Suprapubic skin (tissue), 4 donors: Measurements from ENCODE around the gene SPNS3. TPM values are rescaled to one million over a fixed set of nuclear protein-coding genes. Genes with fewer than 3 reads are reported as not detected.

ENCODE experiments used
- DNase-seq, 2 donors: peaks; one replicate each; pipeline ENCODE4 v3.0.0-alpha.2; 2019; ENCODE audit warnings: low spot score in 2 of 2
- H3K27ac ChIP-seq: fragments of 200-600 bp; sonication (generic); one replicate; pipeline ENCODE4 v1.5.1; 2019
- H3K27me3 ChIP-seq: fragments of 200-600 bp; sonication (generic); one replicate; pipeline ENCODE4 v1.5.1; 2019
- H3K36me3 ChIP-seq: fragments of 200-600 bp; sonication (generic); one replicate; pipeline ENCODE4 v1.5.1; 2019
- H3K4me1 ChIP-seq: fragments of 200-600 bp; sonication (generic); one replicate; pipeline ENCODE4 v1.5.1; 2019
- H3K4me3 ChIP-seq: fragments of 200-600 bp; sonication (generic); one replicate; pipeline ENCODE4 v1.5.1; 2019; ENCODE audit warnings: mild to moderate bottlenecking
- H3K9me3 ChIP-seq: fragments of 200-600 bp; sonication (generic); one replicate; pipeline ENCODE4 v1.5.1; 2019
- EP300 ChIP-seq: sonication (generic); formaldehyde crosslinking; IDR thresholded peaks from one replicate; pipeline ENCODE4 v1.6.1; 2017; ENCODE audit warnings: antibody characterized with exemption
- POLR2A ChIP-seq, 2 donors: fragments of 450-650 bp; IDR thresholded peaks; one replicate each; pipeline ENCODE4 v1.6.1; 2017; ENCODE audit warnings: antibody characterized with exemption in 2 of 2, mild to moderate bottlenecking in 2 of 2, moderate library complexity in 2 of 2
- POLR2AphosphoS5 ChIP-seq, 3 donors: sonication (generic); formaldehyde crosslinking; IDR thresholded peaks; one replicate each; pipeline ENCODE4 v1.6.1; 2017; ENCODE audit warnings: antibody characterized with exemption in 3 of 3
- WGBS: methylation state at CpG from one replicate; pipeline ENCODE4 v1.1.5; 2018; 5-methylcytosine and 5-hydroxymethylcytosine counted together
- total RNA-seq, 4 donors: library from RNA; depleted of rRNA; stranded (reverse); fragments of >200 nt; gene quantifications; one replicate each; pipeline ENCODE4 v1.1.0, GENCODE V29; 2016
- TF ChIP-seq, protein P1 (sequence below), 2 donors: fragments of 200-600 bp in 1 of 2; fragments of 450-650 bp in 1 of 2; sonication (generic) in 1 of 2; IDR thresholded peaks; one replicate each; pipeline ENCODE4 v1.5.1; 2016 to 2019; ENCODE audit warnings: antibody characterized with exemption in 2 of 2, mild to moderate bottlenecking in 1 of 2, moderate library complexity in 1 of 2

Gene SPNS3
- total RNA-seq, 4 donors from 2014 or later: 0.72 TPM; not detected in 3

DNA sequence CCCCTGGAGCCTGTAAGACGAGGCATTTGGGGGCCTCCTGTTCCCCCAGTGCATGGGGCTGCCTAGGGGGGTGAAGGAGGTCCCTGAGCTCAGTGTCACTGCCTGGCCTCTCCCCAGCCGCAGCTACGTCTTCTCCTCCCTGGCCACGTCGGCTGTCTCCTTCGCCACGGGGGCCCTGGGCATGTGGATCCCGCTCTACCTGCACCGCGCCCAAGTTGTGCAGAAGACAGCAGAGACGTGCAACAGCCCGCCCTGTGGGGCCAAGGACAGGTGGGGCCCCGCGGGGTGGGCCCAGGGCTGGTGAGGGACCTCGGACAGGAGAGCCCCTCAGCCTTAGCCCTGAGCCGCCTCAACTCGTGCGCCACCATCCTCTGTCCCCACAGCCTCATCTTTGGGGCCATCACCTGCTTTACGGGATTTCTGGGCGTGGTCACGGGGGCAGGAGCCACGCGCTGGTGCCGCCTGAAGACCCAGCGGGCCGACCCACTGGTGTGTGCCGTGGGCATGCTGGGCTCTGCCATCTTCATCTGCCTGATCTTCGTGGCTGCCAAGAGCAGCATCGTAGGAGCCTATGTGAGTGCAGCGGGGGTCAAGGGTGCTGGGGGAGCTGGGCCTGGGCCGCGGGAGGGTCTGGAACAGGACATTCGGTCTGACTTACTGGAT lies 99.3 kb downstream of the SPNS3 start:
- H3K4me3 ChIP-seq: no peak overlapping the region
- H3K4me1 ChIP-seq: peaks cover 55% of the 10 kb centered on the region
- H3K36me3 ChIP-seq: peaks cover 3% of the 10 kb centered on the region
- WGBS: 94% methylated on average over 11 of the region's 33 CpGs
- H3K27me3 ChIP-seq: no peaks in the 10 kb centered on the region
- no peak overlapping the region for H3K27ac ChIP-seq
- no peaks in the 10 kb centered on the region for H3K9me3 ChIP-seq
- DNase-seq: no peak
- no peak for TF ChIP-seq POLR2A (IDR thresholded peaks at IDR 0.05)
- no peak for TF ChIP-seq EP300
- no peak for TF ChIP-seq POLR2AphosphoS5 (IDR thresholded peaks at IDR 0.05)
- TF ChIP-seq, protein P1, sequence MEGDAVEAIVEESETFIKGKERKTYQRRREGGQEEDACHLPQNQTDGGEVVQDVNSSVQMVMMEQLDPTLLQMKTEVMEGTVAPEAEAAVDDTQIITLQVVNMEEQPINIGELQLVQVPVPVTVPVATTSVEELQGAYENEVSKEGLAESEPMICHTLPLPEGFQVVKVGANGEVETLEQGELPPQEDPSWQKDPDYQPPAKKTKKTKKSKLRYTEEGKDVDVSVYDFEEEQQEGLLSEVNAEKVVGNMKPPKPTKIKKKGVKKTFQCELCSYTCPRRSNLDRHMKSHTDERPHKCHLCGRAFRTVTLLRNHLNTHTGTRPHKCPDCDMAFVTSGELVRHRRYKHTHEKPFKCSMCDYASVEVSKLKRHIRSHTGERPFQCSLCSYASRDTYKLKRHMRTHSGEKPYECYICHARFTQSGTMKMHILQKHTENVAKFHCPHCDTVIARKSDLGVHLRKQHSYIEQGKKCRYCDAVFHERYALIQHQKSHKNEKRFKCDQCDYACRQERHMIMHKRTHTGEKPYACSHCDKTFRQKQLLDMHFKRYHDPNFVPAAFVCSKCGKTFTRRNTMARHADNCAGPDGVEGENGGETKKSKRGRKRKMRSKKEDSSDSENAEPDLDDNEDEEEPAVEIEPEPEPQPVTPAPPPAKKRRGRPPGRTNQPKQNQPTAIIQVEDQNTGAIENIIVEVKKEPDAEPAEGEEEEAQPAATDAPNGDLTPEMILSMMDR (IDR thresholded peaks at IDR 0.05): no peak

DNA sequence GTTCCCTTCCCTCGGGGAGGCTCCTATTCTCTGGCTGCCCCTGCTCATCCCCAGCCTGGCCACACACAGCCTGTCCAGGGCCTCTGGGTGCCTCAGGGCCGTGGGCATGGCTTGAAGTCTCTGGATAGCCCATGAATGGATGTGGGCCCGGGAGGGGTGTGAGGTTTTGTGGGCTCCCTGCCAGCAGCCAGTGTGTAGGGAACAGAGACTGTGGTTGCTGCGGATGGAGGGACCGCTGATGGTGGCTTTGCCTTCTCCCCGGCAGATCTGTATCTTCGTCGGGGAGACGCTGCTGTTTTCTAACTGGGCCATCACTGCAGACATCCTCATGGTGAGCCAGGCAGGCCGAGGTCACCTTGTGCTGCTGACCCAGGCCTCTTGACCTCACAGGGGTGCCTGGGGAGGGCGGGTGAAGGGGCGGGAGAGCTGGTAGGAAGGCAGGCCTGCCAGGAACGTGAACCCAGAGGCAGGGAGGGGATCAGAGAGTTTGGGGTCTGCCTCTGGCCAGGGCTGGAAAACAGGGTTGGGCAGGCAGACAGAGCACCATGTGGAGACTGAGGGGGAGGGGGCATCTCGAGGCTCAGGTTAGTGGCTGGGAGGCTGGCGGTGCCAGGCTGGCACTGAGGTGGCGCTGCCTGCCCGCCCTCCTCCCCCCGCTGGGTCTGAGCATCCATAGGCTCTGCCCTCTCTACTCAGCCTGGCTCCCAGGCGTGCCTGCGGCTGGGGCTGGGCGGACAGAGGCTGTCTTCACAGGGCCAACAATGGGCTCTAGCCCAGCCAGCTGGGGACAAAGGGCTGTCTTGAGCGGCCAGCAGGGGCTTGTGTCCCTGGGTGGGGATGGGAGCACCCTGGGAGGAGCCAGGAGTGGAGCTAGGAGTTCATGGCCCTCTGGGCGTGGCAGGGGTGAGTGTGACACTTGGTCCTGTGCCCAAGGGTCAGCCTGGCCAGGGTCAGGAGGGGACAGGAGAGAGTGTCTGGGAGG lies 100.1 kb downstream of the SPNS3 start:
- peaks cover 11% of the 10 kb centered on the region for H3K36me3 ChIP-seq
- peak overlapping the region; percentile 70 for H3K27ac ChIP-seq
- H3K27me3 ChIP-seq: no peaks in the 10 kb centered on the region
- TF ChIP-seq POLR2A (IDR thresholded peaks at IDR 0.05) (no peak), POLR2AphosphoS5 (IDR thresholded peaks at IDR 0.05) (no peak), EP300 (no peak)
- TF ChIP-seq, protein P1 (IDR thresholded peaks at IDR 0.05): no peak
- peaks cover 61% of the 10 kb centered on the region for H3K4me1 ChIP-seq
- no peak for DNase-seq
- no peak overlapping the region for H3K4me3 ChIP-seq
- H3K9me3 ChIP-seq: no peaks in the 10 kb centered on the region
- 44% methylated on average over 5 of the region's 23 CpGs for WGBS

DNA sequence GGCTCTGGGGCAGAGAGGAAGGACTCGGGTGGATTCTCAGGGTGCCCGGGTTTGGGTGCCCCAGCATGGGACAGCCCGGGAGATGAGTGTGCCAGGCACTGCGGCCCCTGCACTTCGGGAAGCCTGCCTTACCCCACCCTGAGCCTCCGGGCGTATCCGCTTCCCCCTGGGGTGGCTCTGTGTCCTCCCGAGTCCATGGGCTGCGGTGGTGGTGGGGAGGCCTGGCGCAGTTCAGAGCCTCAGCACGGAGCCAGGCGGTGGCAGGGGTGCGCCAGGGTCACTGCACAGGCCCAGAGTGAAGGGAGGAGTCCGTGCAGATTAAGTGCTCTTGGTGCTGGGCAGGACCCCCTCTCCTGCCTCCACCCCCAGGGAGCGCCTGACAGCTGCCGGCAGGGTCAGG lies 100.8 kb downstream of the SPNS3 start:
- H3K4me1 ChIP-seq: peaks cover 61% of the 10 kb centered on the region
- H3K9me3 ChIP-seq: no peaks in the 10 kb centered on the region
- TF ChIP-seq POLR2A (IDR thresholded peaks at IDR 0.05): no peak
- no peak for TF ChIP-seq POLR2AphosphoS5 (IDR thresholded peaks at IDR 0.05)
- TF ChIP-seq, protein P1 (IDR thresholded peaks at IDR 0.05): no peak
- no peak for TF ChIP-seq EP300
- 83% methylated on average over 3 of the region's 17 CpGs for WGBS
- no peak overlapping the region for H3K4me3 ChIP-seq
- H3K27me3 ChIP-seq: no peaks in the 10 kb centered on the region
- peak overlapping the region; percentile 70 for H3K27ac ChIP-seq
- H3K36me3 ChIP-seq: peaks cover 18% of the 10 kb centered on the region
- DNase-seq: no peak

- Histone ChIP-seq H3K27me3 (no peaks in the 10 kb centered on the region), H3K27ac (peak overlapping the region; percentile 70), H3K4me1 (peaks cover 61% of the 10 kb centered on the region), H3K9me3 (no peaks in the 10 kb centered on the region), H3K36me3 (peaks cover 24% of the 10 kb centered on the region), H3K4me3 (no peak overlapping the region)
- DNase-seq: no peak
- TF ChIP-seq POLR2A (IDR thresholded peaks at IDR 0.05) (no peak), POLR2AphosphoS5 (IDR thresholded peaks at IDR 0.05) (no peak), EP300 (no peak)
- TF ChIP-seq, protein P1 (IDR thresholded peaks at IDR 0.05): no peak
- WGBS: 73% methylated on average over 13 of the region's 27 CpGs
These were observed 101.4 kb downstream of the SPNS3 start for GRCh38 chr17:4534928-4535666.
